HepG2 (cell line): ENCODE data around the gene KCNIP3. TPM values are rescaled to one million over a fixed set of nuclear protein-coding genes. Genes with fewer than 3 reads are reported as not detected.

Experiments
- ATAC-seq: fragments of 200-7000 bp; cut with Tn5 transposase; 3 replicates; pipeline ENCODE4 v1.9.1; 2020; ENCODE audit warnings: mild to moderate bottlenecking, moderate library complexity
- BruUV-seq: library from RNA; stranded (reverse); fragments of 400-500 nt; replicated peaks from 2 replicates; lab custom pipeline; 2021; lab: Mats Ljungman, UMichigan
- CTCF ChIA-PET: fragments of 300-600 bp; formaldehyde crosslinking; extraction: SDS; loops from one replicate; lab custom pipeline; 2021; ENCODE audit warnings: low total read pairs, inconsistent platforms, low intra/inter-chr PET ratio; lab: Yijun Ruan, JAX
- POLR2A ChIA-PET: fragments of 350-600 bp; sonication (Branson Sonifier 250); formaldehyde crosslinking; loops from one replicate; lab custom pipeline; 2020; ENCODE audit warnings: antibody characterized with exemption, inconsistent platforms; lab: Yijun Ruan, JAX
- DNase-seq: peaks from one replicate; pipeline ENCODE4 v3.0.0-alpha.2; 2015; ENCODE audit warnings: low spot score
- FAIRE-seq: peaks from 3 replicates; lab custom pipeline; 2011; peaks lifted over from hg19 to GRCh38; lab: Jason Lieb, UNC
- H2AFZ ChIP-seq: one replicate; pipeline ENCODE4 v1.6.1; 2011; ENCODE audit warnings: low read length, inconsistent platforms
- H3K27ac ChIP-seq: fragments of 300-600 bp; 3 replicates; pipeline ENCODE4 v1.8.0; 2011; ENCODE audit warnings: mixed run types, mild to moderate bottlenecking, mixed read lengths, low read length, inconsistent platforms; ENCODE audit not compliant: insufficient read depth; ENCODE audit errors: extremely low read length
- H3K27me3 ChIP-seq, 2 experiments: fragments of 200-600 bp in 1 of 2; 2 replicates in 1 of 2; 3 replicates in 1 of 2; pipeline versions ENCODE4 v1.6.0 to v1.8.0; 2011; ENCODE audit warnings: low read length in 2 of 2, mild to moderate bottlenecking in 2 of 2, moderate library complexity in 2 of 2, inconsistent platforms in 1 of 2; ENCODE audit not compliant: insufficient read depth in 2 of 2, control insufficient read depth in 1 of 2
- H3K36me3 ChIP-seq, 2 experiments: fragments of 200-600 bp in 1 of 2; replicated peaks in 1 of 2; 2 replicates in 1 of 2; 3 replicates in 1 of 2; pipeline versions ENCODE4 v1.5.1 to v1.8.0; 2011; ENCODE audit warnings: low read length in 2 of 2, inconsistent platforms in 1 of 2; ENCODE audit not compliant: insufficient read depth in 2 of 2, control insufficient read depth in 1 of 2
- H3K4me1 ChIP-seq: 2 replicates; pipeline ENCODE4 v1.5.1; 2012; ENCODE audit warnings: low read length, inconsistent platforms; ENCODE audit not compliant: insufficient read depth
- H3K4me2 ChIP-seq: 2 replicates; pipeline ENCODE4 v1.6.0; 2011; ENCODE audit warnings: low read depth, low read length, inconsistent platforms
- H3K4me3 ChIP-seq, 3 experiments: fragments of 200-600 bp in 1 of 3; sonication (generic), shearing (Covaris generic) in 1 of 3; replicated peaks in 1 of 3; 2 replicates each; pipeline ENCODE4 v1.5.1; 2011 to 2016; ENCODE audit warnings: low read length in 3 of 3, inconsistent platforms in 2 of 3, low read depth in 2 of 3, mild to moderate bottlenecking in 2 of 3, control low read depth in 1 of 3, mixed read lengths in 1 of 3; ENCODE audit not compliant: insufficient read depth in 1 of 3
- H3K79me2 ChIP-seq: one replicate; pipeline ENCODE4 v1.6.1; 2011; ENCODE audit warnings: low read length, inconsistent platforms; ENCODE audit not compliant: insufficient read depth
- H3K9ac ChIP-seq: 2 replicates; pipeline ENCODE4 v1.6.0; 2011; ENCODE audit warnings: mild to moderate bottlenecking, low read depth, low read length, inconsistent platforms; ENCODE audit not compliant: insufficient read depth
- H3K9me3 ChIP-seq: 2 replicates; pipeline ENCODE4 v1.5.1; 2012; ENCODE audit warnings: mild to moderate bottlenecking, low read length
- H4K20me1 ChIP-seq: 2 replicates; pipeline ENCODE4 v1.6.0; 2011; ENCODE audit warnings: inconsistent platforms, mild to moderate bottlenecking, low read length, moderate library complexity; ENCODE audit not compliant: insufficient read depth
- ATAD3A ChIP-seq: sonication (generic); formaldehyde crosslinking; IDR thresholded peaks from 2 replicates; pipeline ENCODE4 v1.4.0; 2020; ENCODE audit warnings: missing genetic modification reagents
- BORCS8-MEF2B ChIP-seq: sonication (generic); formaldehyde crosslinking; IDR thresholded peaks from 2 replicates; pipeline ENCODE4 v1.8.0; 2022; ENCODE audit warnings: mild to moderate bottlenecking, missing genetic modification reagents
- DMAP1 ChIP-seq: IDR thresholded peaks from 2 replicates; pipeline ENCODE4 v1.6.1; 2016
- EZH2 ChIP-seq: conservative IDR thresholded peaks from 2 replicates; pipeline ENCODE4 v1.6.1; 2012; ENCODE audit warnings: mild to moderate bottlenecking, low read depth, low read length, moderate library complexity
- IKZF1 ChIP-seq: fragments of 450-650 bp; IDR thresholded peaks from 2 replicates; pipeline ENCODE4 v1.7.1; 2016
- NFKBIZ ChIP-seq: IDR thresholded peaks from 2 replicates; pipeline ENCODE4 v1.6.1; 2018; ENCODE audit warnings: missing genetic modification reagents, missing compliant biosample characterization
- PHF5A ChIP-seq: IDR thresholded peaks from one replicate; pipeline ENCODE4 v1.6.1; 2018; ENCODE audit warnings: low read depth, missing genetic modification reagents; ENCODE audit not compliant: unreplicated experiment
- SMYD3 ChIP-seq: sonication (generic); formaldehyde crosslinking; IDR thresholded peaks from 2 replicates; pipeline ENCODE4 v1.8.1; 2023; ENCODE audit warnings: mild to moderate bottlenecking, missing genetic modification reagents
- TEAD2 ChIP-seq: sonication (generic); formaldehyde crosslinking; IDR thresholded peaks from 2 replicates; pipeline ENCODE4 v1.9.0; 2021; ENCODE audit warnings: missing genetic modification reagents
- ZNF703 ChIP-seq: sonication (generic); formaldehyde crosslinking; IDR thresholded peaks from 2 replicates; pipeline ENCODE4 v1.5.1; 2020; ENCODE audit warnings: missing genetic modification reagents, mild to moderate bottlenecking, moderate library complexity, borderline replicate concordance
- ZNF761 ChIP-seq: sonication (generic); formaldehyde crosslinking; conservative IDR thresholded peaks from 2 replicates; pipeline ENCODE4 v1.4.0; 2020; ENCODE audit warnings: mild to moderate bottlenecking, missing genetic modification reagents
- WGBS: methylation state at CpG from one replicate; pipeline ENCODE4 v1.1.6; 2017; ENCODE audit warnings: low lambda C conversion rate; 5-methylcytosine and 5-hydroxymethylcytosine counted together
- in situ Hi-C: cut with HindIII; loops from 2 replicates; pipeline ENCODE4 v1.10.0; 2017; ENCODE audit warnings: low pct_unique_long_range_greater_than_20kb; ENCODE audit not compliant: extremely low pct_ligation_motif_present
- intact Hi-C: fragments of 100-400 bp; cut with micrococcal nuclease; formaldehyde crosslinking; loops from one replicate; pipeline ENCODE4 v1.10.0; 2022; ENCODE audit not compliant: unreplicated experiment
- polyA plus RNA-seq, 8 experiments: library from polyadenylated mRNA; depleted of rRNA in 3 of 8; stranded (reverse) in 7 of 8; unstranded in 1 of 8; fragments of >200 nt; fragmentation: Illumina TruSeq in 4 of 8; extraction: Trizol in 4 of 8; gene quantifications; 2 replicates each; pipeline versions ENCODE4 v1.2.1 to v1.2.3, GENCODE V29; 2011 to 2016; ENCODE audit warnings: low read depth in 4 of 8, missing spikeins in 1 of 8, mixed read lengths in 1 of 8; ENCODE audit not compliant: insufficient read depth in 1 of 8
- total RNA-seq, 5 experiments: library from RNA; depleted of rRNA; stranded (reverse); fragments of >200 nt; fragmentation: Illumina TruSeq; extraction: Trizol; gene quantifications; 2 replicates each; pipeline ENCODE4 v1.2.3, GENCODE V29; 2016; ENCODE audit warnings: low read depth in 1 of 5
- TF ChIP-seq, protein P1 (sequence below): sonication (generic); formaldehyde crosslinking; IDR thresholded peaks from 2 replicates; pipeline ENCODE4 v1.8.0; 2022; ENCODE audit warnings: missing genetic modification reagents, mild to moderate bottlenecking, inconsistent platforms, borderline replicate concordance
- TF ChIP-seq, protein P2 (sequence below): sonication (generic); formaldehyde crosslinking; IDR thresholded peaks from 2 replicates; pipeline ENCODE4 v1.5.0; 2020; ENCODE audit warnings: missing genetic modification reagents, mild to moderate bottlenecking, borderline replicate concordance

The KCNIP3 gene
- total and polyA plus RNA-seq, 2 of the 13 experiments (the other 11 are each of a cell fraction or from before 2014, with no cell fraction given), result not detected

DNA sequence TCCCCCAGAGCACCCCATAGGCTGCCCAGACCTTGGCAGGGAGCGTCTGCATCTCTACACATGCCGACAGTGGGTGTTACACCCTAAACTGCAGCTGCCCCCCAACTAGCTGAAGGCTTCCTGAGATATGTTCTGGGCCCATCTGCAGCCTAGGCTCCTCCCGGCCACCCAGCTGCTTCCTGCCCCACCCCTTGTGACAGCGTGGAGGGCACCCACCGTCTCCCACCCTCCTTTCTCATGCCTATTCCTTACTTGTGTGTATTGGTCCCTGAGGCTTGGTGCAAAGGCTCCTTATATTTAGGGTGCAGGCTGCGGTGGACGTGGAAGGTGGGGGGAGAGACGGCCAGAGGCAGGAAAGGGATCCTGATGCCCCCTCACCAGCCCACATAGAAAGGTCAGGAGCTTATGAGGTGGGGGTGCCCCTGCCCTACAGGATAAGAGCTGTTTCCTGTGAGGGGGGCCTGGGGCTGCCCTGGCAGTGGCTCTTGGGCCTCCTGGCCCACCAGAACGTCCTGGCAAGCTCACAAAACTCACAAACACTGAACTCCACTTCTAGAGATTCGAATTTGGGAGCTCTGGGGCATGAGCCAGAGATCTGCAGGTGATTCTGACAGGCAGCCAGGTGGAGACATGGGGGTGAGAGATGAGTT is 30.2 kb upstream of the KCNIP3 start (continued):
- TF ChIP-seq, protein P1, sequence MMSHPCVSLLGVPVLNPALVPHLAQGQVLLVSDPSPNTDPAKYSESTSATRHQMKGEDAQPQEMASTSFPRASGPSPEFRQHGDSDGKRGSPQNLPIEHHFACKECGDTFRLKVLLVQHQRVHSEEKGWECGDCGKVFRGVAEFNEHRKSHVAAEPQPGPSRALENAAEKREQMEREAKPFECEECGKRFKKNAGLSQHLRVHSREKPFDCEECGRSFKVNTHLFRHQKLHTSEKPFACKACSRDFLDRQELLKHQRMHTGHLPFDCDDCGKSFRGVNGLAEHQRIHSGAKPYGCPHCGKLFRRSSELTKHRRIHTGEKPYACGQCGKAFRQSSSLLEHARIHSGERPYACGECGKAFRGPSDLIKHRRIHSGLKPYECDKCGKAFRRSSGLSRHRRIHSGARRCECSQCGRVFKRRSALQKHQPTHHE (CRISPR knock-in tag), result no peak
- TF ChIP-seq BORCS8-MEF2B (no peak), TEAD2 (no peak), IKZF1 (no peak), ZNF703 (CRISPR knock-in tag) (no peak), PHF5A (CRISPR knock-in tag) (no peak)
- TF ChIP-seq, protein P2, sequence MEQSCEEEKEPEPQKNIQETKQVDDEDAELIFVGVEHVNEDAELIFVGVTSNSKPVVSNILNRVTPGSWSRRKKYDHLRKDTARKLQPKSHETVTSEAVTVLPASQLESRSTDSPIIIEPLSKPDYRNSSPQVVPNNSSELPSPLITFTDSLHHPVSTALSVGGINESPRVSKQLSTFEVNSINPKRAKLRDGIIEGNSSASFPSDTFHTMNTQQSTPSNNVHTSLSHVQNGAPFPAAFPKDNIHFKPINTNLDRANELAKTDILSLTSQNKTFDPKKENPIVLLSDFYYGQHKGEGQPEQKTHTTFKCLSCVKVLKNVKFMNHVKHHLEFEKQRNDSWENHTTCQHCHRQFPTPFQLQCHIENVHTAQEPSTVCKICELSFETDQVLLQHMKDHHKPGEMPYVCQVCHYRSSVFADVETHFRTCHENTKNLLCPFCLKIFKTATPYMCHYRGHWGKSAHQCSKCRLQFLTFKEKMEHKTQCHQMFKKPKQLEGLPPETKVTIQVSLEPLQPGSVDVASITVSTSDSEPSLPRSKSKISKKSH (CRISPR knock-in tag), result no peak

DNA sequence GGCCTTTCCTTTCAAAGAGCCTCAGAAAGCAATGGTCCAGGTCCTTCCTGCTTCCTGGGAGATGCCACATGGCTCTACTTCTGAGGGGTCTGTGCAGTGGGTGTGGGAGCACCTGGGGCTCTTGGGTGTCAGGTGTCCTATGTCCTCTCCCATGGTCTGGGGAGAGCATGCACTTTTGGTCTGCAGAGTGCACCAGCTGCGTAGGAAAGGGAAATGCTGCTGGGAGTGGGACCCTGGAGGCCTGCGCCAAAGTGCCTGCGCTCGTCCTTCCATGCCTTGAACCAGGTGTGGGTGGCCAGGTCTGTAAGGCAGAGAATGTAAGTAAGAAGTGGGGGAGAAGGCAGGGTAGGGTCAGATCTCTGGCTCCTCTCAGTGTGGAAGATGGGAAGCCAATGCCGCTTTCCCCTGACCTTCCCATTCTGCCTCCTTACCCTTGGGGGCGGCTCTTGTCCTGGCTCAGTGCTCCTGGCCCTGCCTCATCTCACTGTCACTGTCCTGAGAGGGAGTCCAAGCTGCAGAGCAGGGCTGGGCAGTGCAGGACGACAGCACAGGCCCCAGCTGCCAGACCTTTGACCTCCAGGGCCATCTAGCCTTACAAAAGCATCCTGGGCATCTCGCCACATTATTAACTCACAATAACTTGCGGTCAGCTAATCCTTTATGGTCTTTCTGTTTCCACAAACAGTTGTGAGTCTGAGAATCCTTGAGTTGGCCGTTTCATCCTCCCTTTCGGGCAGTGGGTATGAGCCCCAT is 29.5 kb upstream of the KCNIP3 start:
- H4K20me1 ChIP-seq, result no peaks in the 10 kb centered on the region
- H3K4me2 ChIP-seq, result no peak overlapping the region
- TF ChIP-seq SMYD3 (CRISPR knock-in tag), result no peak
- no peak for TF ChIP-seq DMAP1 (CRISPR knock-in tag)
- TF ChIP-seq EZH2, result no peak
- no peak for TF ChIP-seq NFKBIZ (CRISPR knock-in tag)
- TF ChIP-seq ATAD3A (CRISPR knock-in tag), result no peak
- no peak for TF ChIP-seq ZNF761 (CRISPR knock-in tag)
- peak; percentile 25; the same call in 2 of the 3 replicates for ATAC-seq
- intact Hi-C loops, result no loop called here
- no peak overlapping the region for H3K4me3 ChIP-seq
- no peaks in the 10 kb centered on the region for H3K79me2 ChIP-seq
- WGBS, result 40% methylated on average over 10 of the region's 11 CpGs
- DNase-seq, result no peak
- no peak for FAIRE-seq
- CTCF ChIA-PET, result no interaction called here
- in situ Hi-C loops, result no loop called here
- no peak overlapping the region for H2AFZ ChIP-seq
- H3K9me3 ChIP-seq, result no peaks in the 10 kb centered on the region
- H3K27ac ChIP-seq, result no peak overlapping the region
- POLR2A ChIA-PET, result no interaction called here
- no TSS peak for BruUV-seq
- no peak overlapping the region for H3K9ac ChIP-seq
- peaks cover 13 to 35% of the 10 kb centered on the region in 2 experiments; a peak in 2 of 5 replicates for H3K27me3 ChIP-seq
- no peaks in the 10 kb centered on the region for H3K4me1 ChIP-seq
- no peaks in the 10 kb centered on the region for H3K36me3 ChIP-seq
